ENCODE results near the gene LRP4. TPM values are rescaled to one million over a fixed set of nuclear protein-coding genes. Genes with fewer than 3 reads are reported as not detected.
A peak's percentile ranks its signal among the peaks of the same experiment; 100 is the strongest.

The LRP4 gene
- total and polyA plus RNA-seq, 2 of the 13 experiments (the other 11 are each of a cell fraction or from before 2014, with no cell fraction given): 4.7 to 13.3 TPM

GRCh38 chr11:46916286-46917108 is 1.9 kb downstream of the LRP4 start (continued):
- no peak for TF ChIP-seq ZBTB33 (CRISPR knock-in tag; IDR thresholded peaks at IDR 0.05)
- no peak for TF ChIP-seq RFXANK (CRISPR knock-in tag; IDR thresholded peaks at IDR 0.05)
- TF ChIP-seq ZNF7 (CRISPR knock-in tag; IDR thresholded peaks at IDR 0.05): no peak
- 0 out of 2 replicates have a peak, but pooled peaks have one; percentile 60 for TF ChIP-seq ZNF800 (CRISPR knock-in tag; IDR thresholded peaks at IDR 0.05)
- no peak for TF ChIP-seq LCORL (IDR thresholded peaks at IDR 0.05)
- TF ChIP-seq LCORL (CRISPR knock-in tag; IDR thresholded peaks at IDR 0.05): peak; percentile 33; the same call in 1 of the 2 replicates
- TF ChIP-seq ZNF331 (CRISPR knock-in tag; IDR thresholded peaks at IDR 0.05): no peak
- no peak for TF ChIP-seq ZNF24 (IDR thresholded peaks at IDR 0.05)

- CTCF ChIA-PET (ENCODE audit: low intra/inter-chr PET ratio, low total read pairs): no interaction called here
- peaks cover 22% of the 10 kb centered on the region for H3K4me1 ChIP-seq (ENCODE audit: insufficient read depth, low read length)
- no peak overlapping the region for H3K4me3 ChIP-seq (replicated peaks in 1 of 3; ENCODE audit: insufficient read depth in 1 of 3, low read depth in 2 of 3, low read length in 3 of 3)
These were observed 3.4 kb downstream of the LRP4 start for GRCh38 chr11:46914910-46915309.

More at GRCh38 chr11:46914910-46915309, 3.4 kb downstream of the LRP4 start:
- in situ Hi-C loops (cut with HindIII; ENCODE audit: extremely low pct_ligation_motif_present, low pct_unique_long_range_greater_than_20kb) (loop anchor here (5.0 kb wide), 1 partner anchor 237 kb away; no protein-coding TSS in a partner anchor), intact Hi-C loops (cut with micrococcal nuclease; ENCODE audit: unreplicated experiment) (no loop called here)
- H3K27me3 ChIP-seq (ENCODE audit: control insufficient read depth in 1 of 2, insufficient read depth in 2 of 2, low read length in 2 of 2): peaks cover 0 to 2% of the 10 kb centered on the region in 2 experiments; a peak in 1 of 5 replicates
- no peak overlapping the region for H3K27ac ChIP-seq (ENCODE audit: extremely low read length, insufficient read depth, low read length)
- no peak overlapping the region for H3K4me2 ChIP-seq (ENCODE audit: low read depth, low read length)
- no peak for TF ChIP-seq ZNF276 (CRISPR knock-in tag; IDR thresholded peaks at IDR 0.05; ENCODE audit: low read depth)
- no peaks in the 10 kb centered on the region for H3K9me3 ChIP-seq (ENCODE audit: low read length)
- H3K36me3 ChIP-seq (replicated peaks in 1 of 2; ENCODE audit: control insufficient read depth in 1 of 2, insufficient read depth in 2 of 2, low read length in 2 of 2): no peaks in the 10 kb centered on the region
- ATAC-seq (no peak), DNase-seq (ENCODE audit: low spot score) (no peak), FAIRE-seq (no peak)
- POLR2A ChIA-PET: no interaction called here
- 94% methylated on average over 7 of the region's 7 CpGs for WGBS (ENCODE audit: low lambda C conversion rate)
- BruUV-seq (replicated peaks): no TSS peak
- H3K79me2 ChIP-seq (ENCODE audit: insufficient read depth, low read length): peaks cover 24% of the 10 kb centered on the region
- H4K20me1 ChIP-seq (ENCODE audit: insufficient read depth, low read length): no peaks in the 10 kb centered on the region
- no peak overlapping the region for H2AFZ ChIP-seq (ENCODE audit: low read length)
- no peak overlapping the region for H3K9ac ChIP-seq (ENCODE audit: insufficient read depth, low read depth, low read length)

Data from HepG2 (cell line).